Endothelial cell of umbilical vein (primary cell): ENCODE results near the gene RPS18. TPM values are rescaled to one million over a fixed set of nuclear protein-coding genes. Genes with fewer than 3 reads are reported as not detected.
A peak's percentile ranks its signal among the peaks of the same experiment; 100 is the strongest.

Experiments used
- BruUV-seq: library from RNA; stranded (reverse); fragments of 400-500 nt; replicated peaks from 2 replicates; lab custom pipeline; 2021; lab: Mats Ljungman, UMichigan
- CTCF ChIA-PET: fragments of 300-600, 350-600 bp; sonication (Branson Sonifier 250); formaldehyde crosslinking; loops from one replicate; lab custom pipeline; 2021; ENCODE audit warnings: antibody characterized with exemption, inconsistent platforms; lab: Charles Lee
- POLR2A ChIA-PET: fragments of 300-600, 350-600 bp; sonication (Branson Sonifier 250); formaldehyde crosslinking; loops from one replicate; lab custom pipeline; 2021; ENCODE audit warnings: antibody characterized with exemption, inconsistent platforms; lab: Charles Lee
- DNase-seq: peaks from one replicate; pipeline ENCODE4 v3.0.0-alpha.2; 2011; ENCODE audit warnings: low read depth, low spot score
- FAIRE-seq: peaks from 2 replicates; lab custom pipeline; 2011; peaks lifted over from hg19 to GRCh38; lab: Jason Lieb, UNC
- H2AFZ ChIP-seq: 2 replicates; pipeline ENCODE4 v1.6.0; 2012; ENCODE audit warnings: low read depth, low read length, control low read depth, inconsistent platforms
- H3K27ac ChIP-seq: 2 replicates; pipeline ENCODE4 v1.5.1; 2011; ENCODE audit warnings: low read depth, mild to moderate bottlenecking, control low read depth, low read length, moderate library complexity; ENCODE audit not compliant: insufficient read depth
- H3K27me3 ChIP-seq, 2 experiments: 2 replicates each; pipeline versions ENCODE4 v1.6.0 to v1.6.1; 2011; ENCODE audit warnings: low read length in 2 of 2, mixed read lengths in 1 of 2; ENCODE audit not compliant: control insufficient read depth in 2 of 2, insufficient read depth in 2 of 2
- H3K36me3 ChIP-seq, 2 experiments: 2 replicates in 1 of 2; 3 replicates in 1 of 2; pipeline ENCODE4 v1.5.1; 2011; ENCODE audit warnings: low read length in 2 of 2, mild to moderate bottlenecking in 1 of 2, moderate library complexity in 1 of 2; ENCODE audit not compliant: control insufficient read depth in 2 of 2, insufficient read depth in 2 of 2; ENCODE audit errors: extremely low read depth in 1 of 2
- H3K4me1 ChIP-seq: 3 replicates; pipeline ENCODE4 v1.5.1; 2011; ENCODE audit warnings: mild to moderate bottlenecking, low read length; ENCODE audit not compliant: control insufficient read depth, insufficient read depth; ENCODE audit errors: extremely low read depth
- H3K4me2 ChIP-seq: 2 replicates; pipeline ENCODE4 v1.6.1; 2011; ENCODE audit warnings: low read length, control low read depth, mixed read lengths; ENCODE audit not compliant: insufficient read depth
- H3K4me3 ChIP-seq, 3 experiments: fragments of 200-600 bp in 1 of 3; sonication (generic), shearing (Covaris generic) in 1 of 3; replicated peaks in 1 of 3; 2 replicates each; pipeline ENCODE4 v1.5.1; 2011 to 2016; ENCODE audit warnings: control low read depth in 3 of 3, low read length in 3 of 3, mild to moderate bottlenecking in 2 of 3, inconsistent platforms in 1 of 3, low read depth in 1 of 3, moderate library complexity in 1 of 3; ENCODE audit not compliant: insufficient read depth in 1 of 3
- H3K79me2 ChIP-seq: 2 replicates; pipeline ENCODE4 v1.6.0; 2012; ENCODE audit warnings: low read length, inconsistent platforms; ENCODE audit not compliant: control insufficient read depth, insufficient read depth
- H3K9ac ChIP-seq: replicated peaks from 2 replicates; pipeline ENCODE3; 2011; ENCODE audit warnings: low read length, control low read depth; ENCODE audit not compliant: insufficient read depth; ENCODE audit errors: extremely low read depth
- H3K9me1 ChIP-seq: replicated peaks from 3 replicates; pipeline ENCODE4 v1.6.0; 2011; ENCODE audit warnings: mild to moderate bottlenecking, low read length; ENCODE audit not compliant: control insufficient read depth, insufficient read depth; ENCODE audit errors: extremely low read depth
- H3K9me3 ChIP-seq: replicated peaks from 2 replicates; pipeline ENCODE4 v1.5.1; 2012; ENCODE audit warnings: low read length, inconsistent platforms; ENCODE audit not compliant: control insufficient read depth, insufficient read depth
- H4K20me1 ChIP-seq: replicated peaks from 2 replicates; pipeline ENCODE3; 2011; ENCODE audit warnings: mild to moderate bottlenecking, low read length; ENCODE audit not compliant: control insufficient read depth, insufficient read depth; ENCODE audit errors: extremely low read depth
- CTCF ChIP-seq, 2 donors: IDR thresholded peaks; 1 replicate in 1 of 2; 2 replicates in 1 of 2; pipeline ENCODE4 v1.5.1; 2011; ENCODE audit warnings: low read length in 2 of 2, mild to moderate bottlenecking in 2 of 2, moderate library complexity in 2 of 2, control low read depth in 1 of 2, inconsistent platforms in 1 of 2, low read depth in 1 of 2; ENCODE audit not compliant: insufficient read depth in 1 of 2; ENCODE audit errors: extremely low read depth in 1 of 2
- FOS ChIP-seq: IDR thresholded peaks from 2 replicates; pipeline ENCODE4 v1.6.1; 2011; ENCODE audit warnings: mild to moderate bottlenecking, low read length, moderate library complexity, borderline replicate concordance; ENCODE audit not compliant: insufficient read depth
- GATA2 ChIP-seq: IDR thresholded peaks from 2 replicates; pipeline ENCODE4 v1.7.0; 2011; ENCODE audit warnings: low read depth, mild to moderate bottlenecking, moderate library complexity, mixed read lengths, low read length; ENCODE audit not compliant: insufficient read length, insufficient read depth
- JUN ChIP-seq: IDR thresholded peaks from 2 replicates; pipeline ENCODE4 v1.6.1; 2011; ENCODE audit warnings: borderline replicate concordance, low read depth; ENCODE audit not compliant: insufficient read length, insufficient read depth
- MAX ChIP-seq: IDR thresholded peaks from 2 replicates; pipeline ENCODE4 v1.6.1; 2011; ENCODE audit not compliant: insufficient read depth, insufficient read length
- MYC ChIP-seq: IDR thresholded peaks from one replicate; pipeline ENCODE4 v1.6.1; 2011; ENCODE audit warnings: mild to moderate bottlenecking, low read depth, low read length
- POLR2AphosphoS5 ChIP-seq: IDR thresholded peaks from 2 replicates; pipeline ENCODE4 v1.6.1; 2012; ENCODE audit warnings: low read depth, mild to moderate bottlenecking, control low read depth, low read length, moderate library complexity; ENCODE audit not compliant: insufficient read depth
- dilution Hi-C: fragments of 300-500 bp; cut with MboI; formaldehyde crosslinking; loops from one replicate; pipeline ENCODE4 v1.15.0; 2019; ENCODE audit warnings: low sequenced_read_pairs; ENCODE audit not compliant: extremely low pct_ligation_motif_present
- intact Hi-C: fragments of 100-400 bp; cut with micrococcal nuclease; formaldehyde crosslinking; loops from one replicate; pipeline ENCODE4 v1.10.0; 2022
- polyA plus RNA-seq, 4 experiments: library from polyadenylated mRNA; depleted of rRNA in 3 of 4; stranded (reverse) in 3 of 4; unstranded in 1 of 4; fragments of >200 nt; gene quantifications; 2 replicates each; pipeline versions ENCODE4 v1.2.1 to v1.2.3, GENCODE V29; 2011 to 2012; ENCODE audit warnings: missing spikeins in 1 of 4
- total RNA-seq: library from RNA; stranded (reverse); gene quantifications from 2 replicates; pipeline ENCODE4 v1.2.3, GENCODE V29; 2021

RPS18 gene
- total and polyA plus RNA-seq, 2 donors (not counting 3 experiments of a cell fraction or from before 2014, with no cell fraction given) = 2,336 to 5,541 TPM

GRCh38 chr6:33271117-33271467 lies 783 bp upstream of the RPS18 start:
- POLR2A ChIA-PET = interaction anchor here (0.7 to 1.7 kb wide), 6 partner anchors 18 to 1005 kb away, joined by 5 to 10 read pairs (median 6); partner anchors contain the start of genes PFDN6, WDR46 and ZBTB22
- FAIRE-seq (no peak), DNase-seq (no peak)
- peaks cover 41% of the 10 kb centered on the region for H3K4me1 ChIP-seq
- H3K4me2 ChIP-seq = peak overlapping the region; percentile 94
- H3K4me3 ChIP-seq = peak overlapping the region; percentile 47 to 96 (median 83)
- peaks cover 5% of the 10 kb centered on the region for H4K20me1 ChIP-seq
- peaks cover 48% of the 10 kb centered on the region for H3K79me2 ChIP-seq
- peak overlapping the region; percentile 87 for H2AFZ ChIP-seq
- peak overlapping the region; percentile 90 for H3K9ac ChIP-seq
- no peaks in the 10 kb centered on the region for H3K9me3 ChIP-seq
- no peaks in the 10 kb centered on the region for H3K9me1 ChIP-seq
- peak overlapping the region; percentile 85 for H3K27ac ChIP-seq
- no peaks in the 10 kb centered on the region for H3K27me3 ChIP-seq
- dilution Hi-C loops = no loop called here
- BruUV-seq = TSS peak; percentile 77
- intact Hi-C loops = loop anchor here (1.0 to 5.0 kb wide), 4 partner anchors 18 to 156 kb away; partner anchors contain the start of genes PFDN6 and WDR46
- TF ChIP-seq GATA2 (no peak), POLR2AphosphoS5 (no peak), MAX (no peak), FOS (no peak), MYC (no peak), CTCF (IDR thresholded peaks at IDR 0.05; ENCODE audit: extremely low read depth in 1 of 2, insufficient read depth in 1 of 2, low read depth in 1 of 2, low read length in 2 of 2) (no peak), JUN (no peak)
- CTCF ChIA-PET = interaction anchor here (2.0 to 2.1 kb wide), 2 partner anchors 22 to 28 kb away, joined by 9 read pairs; partner anchors contain the start of gene RGL2
- peaks cover 9 to 31% of the 10 kb centered on the region in 2 experiments for H3K36me3 ChIP-seq
